NB4 (cell line): ENCODE results near the gene ZC3H14.

ENCODE experiments used
- DNase-seq: peaks from one replicate; pipeline ENCODE4 v3.0.0; 2010; ENCODE audit warnings: low read depth
- H3K4me3 ChIP-seq: one replicate; pipeline ENCODE4 v1.5.1; 2011; ENCODE audit warnings: mild to moderate bottlenecking, low read depth, low read length, moderate library complexity
- MYC ChIP-seq: IDR thresholded peaks from 2 replicates; pipeline ENCODE4 v1.6.1; 2011; ENCODE audit warnings: low read depth, low read length
- POLR2A ChIP-seq: IDR thresholded peaks from 2 replicates; pipeline ENCODE4 v1.6.1; 2011; ENCODE audit warnings: mild to moderate bottlenecking; ENCODE audit not compliant: insufficient read length; ENCODE audit errors: extremely low read depth
- TF ChIP-seq, protein P1 (sequence below): IDR thresholded peaks from one replicate; pipeline ENCODE4 v1.5.1; 2012; ENCODE audit warnings: low read depth, low read length
- TF ChIP-seq, protein P2 (sequence below): IDR thresholded peaks from 2 replicates; pipeline ENCODE4 v1.6.1; 2011; ENCODE audit warnings: low read depth, low read length

Gene ZC3H14

DNA sequence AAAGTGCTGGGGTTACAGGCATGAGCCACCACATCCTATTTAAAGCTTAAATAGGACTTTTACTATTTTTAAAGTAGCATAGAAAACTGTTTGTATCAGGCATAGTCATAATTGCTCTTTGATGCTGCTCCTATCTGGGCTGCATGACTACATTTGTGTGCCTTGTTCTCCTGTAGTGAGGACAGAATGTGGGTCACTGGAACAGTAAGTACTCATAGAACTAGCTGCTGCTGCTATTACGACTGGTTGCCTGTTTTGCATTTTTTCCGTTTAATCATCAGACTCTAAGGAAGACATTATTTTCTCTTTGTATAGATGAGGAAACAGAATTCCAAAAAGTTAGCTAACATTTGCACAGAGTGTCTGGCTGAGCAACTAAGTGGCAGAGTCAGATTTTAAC, 42.8 kb downstream of the ZC3H14 start:
- no peak for DNase-seq
- H3K4me3 ChIP-seq = no peak overlapping the region
- TF ChIP-seq, protein P1, sequence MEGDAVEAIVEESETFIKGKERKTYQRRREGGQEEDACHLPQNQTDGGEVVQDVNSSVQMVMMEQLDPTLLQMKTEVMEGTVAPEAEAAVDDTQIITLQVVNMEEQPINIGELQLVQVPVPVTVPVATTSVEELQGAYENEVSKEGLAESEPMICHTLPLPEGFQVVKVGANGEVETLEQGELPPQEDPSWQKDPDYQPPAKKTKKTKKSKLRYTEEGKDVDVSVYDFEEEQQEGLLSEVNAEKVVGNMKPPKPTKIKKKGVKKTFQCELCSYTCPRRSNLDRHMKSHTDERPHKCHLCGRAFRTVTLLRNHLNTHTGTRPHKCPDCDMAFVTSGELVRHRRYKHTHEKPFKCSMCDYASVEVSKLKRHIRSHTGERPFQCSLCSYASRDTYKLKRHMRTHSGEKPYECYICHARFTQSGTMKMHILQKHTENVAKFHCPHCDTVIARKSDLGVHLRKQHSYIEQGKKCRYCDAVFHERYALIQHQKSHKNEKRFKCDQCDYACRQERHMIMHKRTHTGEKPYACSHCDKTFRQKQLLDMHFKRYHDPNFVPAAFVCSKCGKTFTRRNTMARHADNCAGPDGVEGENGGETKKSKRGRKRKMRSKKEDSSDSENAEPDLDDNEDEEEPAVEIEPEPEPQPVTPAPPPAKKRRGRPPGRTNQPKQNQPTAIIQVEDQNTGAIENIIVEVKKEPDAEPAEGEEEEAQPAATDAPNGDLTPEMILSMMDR = no peak

DNA sequence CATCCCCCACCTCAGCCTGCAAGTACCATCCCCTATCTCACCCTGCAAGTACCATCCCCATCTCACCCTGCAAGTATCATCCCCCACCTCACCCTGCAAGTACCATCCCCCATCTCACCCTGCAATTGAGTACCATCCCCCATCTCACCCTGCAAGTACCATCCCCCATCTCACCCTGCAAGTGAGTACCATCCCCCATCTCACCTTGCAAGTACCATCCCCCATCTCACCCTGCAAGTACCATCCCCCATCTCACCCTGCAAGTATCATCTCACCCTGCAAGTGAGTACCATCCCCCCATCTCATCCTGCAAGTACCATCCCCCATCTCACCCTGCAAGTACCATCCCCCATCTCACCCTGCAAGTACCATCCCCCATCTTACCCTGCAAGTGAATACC, 45.0 kb downstream of the ZC3H14 start:
- no peak overlapping the region for H3K4me3 ChIP-seq
- peak; percentile 1 for DNase-seq
- TF ChIP-seq MYC (no peak), POLR2A (no peak)
- TF ChIP-seq, protein P1 = no peak
- TF ChIP-seq, protein P2, sequence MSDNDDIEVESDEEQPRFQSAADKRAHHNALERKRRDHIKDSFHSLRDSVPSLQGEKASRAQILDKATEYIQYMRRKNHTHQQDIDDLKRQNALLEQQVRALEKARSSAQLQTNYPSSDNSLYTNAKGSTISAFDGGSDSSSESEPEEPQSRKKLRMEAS = no peak

DNA sequence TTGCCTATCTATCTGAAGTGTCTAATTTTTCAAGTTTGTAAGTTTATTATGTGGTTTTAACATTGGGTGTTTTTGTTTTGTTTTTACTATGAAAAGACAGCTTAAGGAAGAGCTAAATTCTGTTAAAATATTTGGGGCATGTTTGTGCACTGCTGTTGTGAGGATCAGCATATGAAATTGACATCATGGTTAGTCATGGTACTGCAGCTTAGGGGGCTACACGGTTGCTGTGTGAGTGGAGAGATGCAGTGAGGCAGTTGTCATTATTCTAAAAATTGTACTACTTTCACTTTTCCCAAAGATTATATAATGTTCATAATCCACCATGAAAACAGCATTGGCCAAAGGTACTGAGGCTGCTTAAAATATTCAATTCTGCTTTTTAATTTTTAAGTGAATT, 49.0 kb downstream of the ZC3H14 start:
- TF ChIP-seq POLR2A (no peak), MYC (no peak)
- TF ChIP-seq, protein P2 = no peak
- TF ChIP-seq, protein P1 = no peak
- no peak for DNase-seq
- H3K4me3 ChIP-seq = no peak overlapping the region

DNA sequence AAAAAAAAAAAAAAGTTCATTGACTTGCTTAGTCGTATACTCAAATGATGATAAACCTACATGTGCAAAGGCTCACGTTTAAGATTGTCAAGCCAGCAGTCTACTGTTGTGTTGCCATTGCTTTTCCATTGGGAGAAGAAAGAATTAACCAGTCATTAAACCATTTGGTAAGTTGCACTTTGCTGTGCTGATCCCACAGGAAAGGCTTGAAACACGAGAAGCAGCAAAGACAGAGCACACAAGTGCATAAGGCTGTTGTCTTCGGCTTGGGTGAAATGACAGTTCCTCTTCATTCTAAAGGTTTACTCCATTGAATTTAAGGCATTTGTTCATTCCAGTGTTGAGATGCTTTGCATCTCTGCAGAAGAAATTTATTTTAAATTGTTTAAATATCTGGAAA, 50.1 kb downstream of the ZC3H14 start:
- no peak overlapping the region for H3K4me3 ChIP-seq
- TF ChIP-seq MYC = no peak
- TF ChIP-seq, protein P1 = no peak
- no peak for DNase-seq

DNA sequence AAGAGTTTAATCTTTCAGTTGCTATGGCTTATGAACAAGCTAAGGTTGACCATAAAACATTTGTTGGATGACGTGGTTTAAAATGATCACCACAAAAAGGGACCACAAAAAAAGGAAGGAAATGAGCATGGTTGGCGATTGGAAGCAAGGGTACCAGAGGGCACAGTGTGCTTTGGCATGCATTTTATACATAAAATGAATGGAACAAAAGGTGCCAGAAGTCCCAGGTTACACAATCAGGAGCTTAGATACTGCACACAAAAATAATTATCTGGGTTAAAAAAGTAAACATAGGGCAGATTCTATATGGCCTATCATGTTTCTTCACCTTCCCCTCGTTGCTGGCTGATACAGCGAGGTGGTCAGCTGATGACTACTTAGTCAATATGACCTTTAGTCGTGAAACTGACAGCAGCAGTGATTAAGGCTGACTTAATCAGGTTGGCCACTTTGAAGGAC, 50.7 kb downstream of the ZC3H14 start:
- TF ChIP-seq, protein P1 = no peak
- TF ChIP-seq POLR2A = no peak
- TF ChIP-seq, protein P2 = no peak; the same call in 1 of the 2 replicates
- no peak for TF ChIP-seq MYC
- no peak overlapping the region for H3K4me3 ChIP-seq
- peak; percentile 60 for DNase-seq

DNA sequence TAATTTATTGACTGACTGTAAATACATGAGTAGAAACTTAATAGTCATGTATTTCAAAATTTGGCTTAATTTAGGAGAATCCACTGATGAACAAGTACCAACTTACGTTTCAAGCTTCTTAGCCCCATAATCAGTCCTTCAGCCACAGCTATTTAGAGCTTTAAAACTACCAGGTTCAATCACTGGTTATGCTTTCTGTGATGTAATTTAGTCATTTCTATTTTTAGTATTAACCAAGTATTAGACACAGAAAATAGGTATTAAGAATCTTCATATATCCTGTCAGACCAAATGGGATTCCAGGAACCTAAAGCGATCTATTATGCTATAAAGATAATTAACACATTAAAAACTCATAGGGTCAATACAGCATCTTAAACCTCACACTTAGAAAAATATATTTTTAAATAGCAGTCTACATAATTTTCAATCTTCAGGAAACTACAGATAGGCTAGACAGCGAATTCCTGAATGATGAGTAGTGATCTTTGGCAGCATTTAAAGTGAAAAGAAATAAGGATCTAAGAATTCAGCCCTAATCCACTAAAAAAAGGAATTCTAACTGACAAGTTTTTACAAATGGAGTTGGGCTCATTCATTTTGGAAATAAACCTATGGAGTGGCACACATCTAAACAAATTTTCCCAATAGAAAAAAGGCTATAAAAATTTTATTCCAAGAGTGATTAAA, 51.5 kb downstream of the ZC3H14 start:
- no peak for DNase-seq
- TF ChIP-seq, protein P2 = no peak
- TF ChIP-seq, protein P1 = no peak
- no peak for TF ChIP-seq MYC
- TF ChIP-seq POLR2A = no peak
- no peak overlapping the region for H3K4me3 ChIP-seq
